ENCODE results near the gene MOSMO. TPM values are rescaled to one million over a fixed set of nuclear protein-coding genes. Genes with fewer than 3 reads are reported as not detected.
"Not testable (repeated sequence)": the region's sequence is repeated elsewhere in the genome, so short reads cannot be mapped to it uniquely, and the experiment has no call there.

Gene MOSMO
- total RNA-seq, 1 experiment from 2014 or later: 24.4 TPM

- not testable (repeated sequence) for DNase-seq (ENCODE audit: low read depth)
These were observed 5.9 kb upstream of the MOSMO start for GRCh38 chr16:22002047-22002446.

- no peak for DNase-seq (ENCODE audit: low read depth)
These were observed 4.7 kb upstream of the MOSMO start for GRCh38 chr16:22003195-22003594.

- no peak for DNase-seq (ENCODE audit: low read depth)
These were observed 3.6 kb upstream of the MOSMO start for GRCh38 chr16:22004341-22004740.

GRCh38 chr16:22005746-22006145 lies 2.2 kb upstream of the MOSMO start:
- no peak for DNase-seq (ENCODE audit: low read depth)

GRCh38 chr16:22006636-22007035 lies 1.3 kb upstream of the MOSMO start:
- DNase-seq (ENCODE audit: low read depth): no peak

- no peak for DNase-seq (ENCODE audit: low read depth)
These were observed 777 bp upstream of the MOSMO start for GRCh38 chr16:22007159-22007508.

GRCh38 chr16:22008215-22009059 lies 526 bp downstream of the MOSMO start:
- no peak for DNase-seq (ENCODE audit: low read depth)

- no peak for DNase-seq (ENCODE audit: low read depth)
These were observed 3.0 kb downstream of the MOSMO start for GRCh38 chr16:22010902-22011301.

GRCh38 chr16:22012241-22012640 lies 4.3 kb downstream of the MOSMO start:
- DNase-seq (ENCODE audit: low read depth): no peak

GRCh38 chr16:22013486-22013885 lies 5.6 kb downstream of the MOSMO start:
- no peak for DNase-seq (ENCODE audit: low read depth)

GRCh38 chr16:22014271-22014873 lies 6.5 kb downstream of the MOSMO start:
- no peak for DNase-seq (ENCODE audit: low read depth)

GRCh38 chr16:22016927-22017326 lies 9.0 kb downstream of the MOSMO start:
- DNase-seq (ENCODE audit: low read depth): no peak

GRCh38 chr16:22018559-22018958 lies 10.6 kb downstream of the MOSMO start:
- no peak for DNase-seq (ENCODE audit: low read depth)

- no peak for DNase-seq (ENCODE audit: low read depth)
These were observed 14.2 kb downstream of the MOSMO start for GRCh38 chr16:22022151-22022550.

- no peak for DNase-seq (ENCODE audit: low read depth)
These were observed 15.6 kb downstream of the MOSMO start for GRCh38 chr16:22023505-22023904.

- not testable (repeated sequence) for DNase-seq (ENCODE audit: low read depth)
These were observed 16.9 kb downstream of the MOSMO start for GRCh38 chr16:22024785-22025184.

- DNase-seq (ENCODE audit: low read depth): peak; percentile 64
These were observed 19.7 kb downstream of the MOSMO start for GRCh38 chr16:22027633-22028032.

GRCh38 chr16:22029632-22030031 lies 21.7 kb downstream of the MOSMO start:
- no peak for DNase-seq (ENCODE audit: low read depth)

- no peak for DNase-seq (ENCODE audit: low read depth)
These were observed 22.3 kb downstream of the MOSMO start for GRCh38 chr16:22030087-22030812.

GRCh38 chr16:22031483-22032083 lies 23.7 kb downstream of the MOSMO start:
- DNase-seq (ENCODE audit: low read depth): no peak

GRCh38 chr16:22034503-22034902 lies 26.6 kb downstream of the MOSMO start:
- DNase-seq (ENCODE audit: low read depth): no peak

GRCh38 chr16:22035153-22035552 lies 27.2 kb downstream of the MOSMO start:
- DNase-seq (ENCODE audit: low read depth): no peak

Data from LHCN-M2 (cell line).